ENCODE results near the gene RUNX2. TPM values are rescaled to one million over a fixed set of nuclear protein-coding genes. Genes with fewer than 3 reads are reported as not detected.

Gene RUNX2
- total RNA-seq, 4 donors from 2014 or later: 1.00 to 8.1 (median 3.6) TPM

- TF ChIP-seq EP300 (IDR thresholded peaks at IDR 0.05; ENCODE audit: low read depth) (no peak), POLR2A (IDR thresholded peaks at IDR 0.05) (no peak), POLR2AphosphoS5 (IDR thresholded peaks at IDR 0.05) (no peak), CTCF (IDR thresholded peaks at IDR 0.05) (no peak)
- Histone ChIP-seq H3K4me1 (peaks cover 0 to 6% (median 2%) of the 10 kb centered on the region in 4 donors), H3K9me3 (no peaks in the 10 kb centered on the region), H3K4me3 (no peak overlapping the region), H3K27ac (peak overlapping the region in 2 of 4 donors; percentile 31 to 36), H3K36me3 (no peaks in the 10 kb centered on the region), H3K27me3 (no peaks in the 10 kb centered on the region)
- in situ Hi-C loops (cut with MboI; ENCODE audit: low pct_ligation_motif_present in 1 of 4, low pct_unique_long_range_greater_than_20kb in 1 of 4, low sequenced_read_pairs in 3 of 4) (loop anchor here (5.0 to 25.0 kb wide), 8 partner anchors 272 to 1235 kb away; no protein-coding TSS in a partner anchor), intact Hi-C loops (cut with DNase I; ENCODE audit: low total_unique reads) (loop anchor here (5.0 to 10.0 kb wide), 2 partner anchors 288 to 1055 kb away; no protein-coding TSS in a partner anchor)
- WGBS, 2 donors (ENCODE audit: low coverage in 1 of 2): 60 to 75% methylated on average over 4 to 6 of the region's 6 CpGs
- no peak for DNase-seq
Observed at GRCh38 chr6:45709781-45710220, 381.7 kb downstream of the RUNX2 start.

- Histone ChIP-seq H3K4me3 (no peak overlapping the region), H3K36me3 (no peaks in the 10 kb centered on the region), H3K27me3 (no peaks in the 10 kb centered on the region), H3K4me1 (peaks cover 0 to 7% (median 2%) of the 10 kb centered on the region in 4 donors), H3K9me3 (no peaks in the 10 kb centered on the region), H3K27ac (peak overlapping the region in 3 of 4 donors; percentile 7 to 36 (median 31))
- 67 to 77% methylated on average over 1 to 5 of the region's 5 CpGs for WGBS, 2 donors (ENCODE audit: low coverage in 1 of 2)
- in situ Hi-C loops (cut with MboI; ENCODE audit: low pct_ligation_motif_present in 1 of 4, low pct_unique_long_range_greater_than_20kb in 1 of 4, low sequenced_read_pairs in 3 of 4) (loop anchor here (5.0 to 25.0 kb wide), 8 partner anchors 273 to 1236 kb away; no protein-coding TSS in a partner anchor), intact Hi-C loops (cut with DNase I; ENCODE audit: low total_unique reads) (loop anchor here (5.0 to 10.0 kb wide), 2 partner anchors 288 to 1056 kb away; no protein-coding TSS in a partner anchor)
- TF ChIP-seq CTCF (IDR thresholded peaks at IDR 0.05): no peak
- no peak for TF ChIP-seq EP300 (IDR thresholded peaks at IDR 0.05; ENCODE audit: low read depth)
- no peak for TF ChIP-seq POLR2AphosphoS5 (IDR thresholded peaks at IDR 0.05)
- TF ChIP-seq POLR2A (IDR thresholded peaks at IDR 0.05): no peak
- peak; percentile 74 for DNase-seq
Observed at GRCh38 chr6:45710304-45710821, 382.2 kb downstream of the RUNX2 start.

- H3K9me3 ChIP-seq: no peaks in the 10 kb centered on the region
- in situ Hi-C loops (cut with MboI; ENCODE audit: low pct_ligation_motif_present in 1 of 4, low pct_unique_long_range_greater_than_20kb in 1 of 4, low sequenced_read_pairs in 3 of 4): loop anchor here (5.0 to 25.0 kb wide), 8 partner anchors 275 to 1237 kb away; no protein-coding TSS in a partner anchor
- no peak overlapping the region for H3K27ac ChIP-seq
- H3K4me1 ChIP-seq: peaks cover 0 to 7% (median 2%) of the 10 kb centered on the region in 4 donors
- H3K36me3 ChIP-seq: no peaks in the 10 kb centered on the region
- H3K4me3 ChIP-seq: no peak overlapping the region
- DNase-seq: no peak
- TF ChIP-seq POLR2A (IDR thresholded peaks at IDR 0.05) (no peak), EP300 (IDR thresholded peaks at IDR 0.05; ENCODE audit: low read depth) (no peak), POLR2AphosphoS5 (IDR thresholded peaks at IDR 0.05) (no peak), CTCF (IDR thresholded peaks at IDR 0.05) (no peak)
- WGBS, 2 donors (ENCODE audit: low coverage in 1 of 2): 78 to 89% methylated on average over 3 to 11 of the region's 11 CpGs
- intact Hi-C loops (cut with DNase I; ENCODE audit: low total_unique reads): loop anchor here (5.0 to 10.0 kb wide), 2 partner anchors 290 to 1057 kb away; no protein-coding TSS in a partner anchor
- H3K27me3 ChIP-seq: no peaks in the 10 kb centered on the region
Observed at GRCh38 chr6:45712076-45712475, 383.9 kb downstream of the RUNX2 start.

GRCh38 chr6:45712786-45713185 lies 384.7 kb downstream of the RUNX2 start:
- WGBS, 2 donors (ENCODE audit: low coverage in 1 of 2): 78 to 82% methylated on average over 1 to 2 of the region's 2 CpGs
- H3K27ac ChIP-seq: no peak overlapping the region
- in situ Hi-C loops (cut with MboI; ENCODE audit: low pct_ligation_motif_present in 1 of 4, low pct_unique_long_range_greater_than_20kb in 1 of 4, low sequenced_read_pairs in 3 of 4): loop anchor here (5.0 to 25.0 kb wide), 8 partner anchors 275 to 1238 kb away; no protein-coding TSS in a partner anchor
- intact Hi-C loops (cut with DNase I; ENCODE audit: low total_unique reads): loop anchor here (5.0 to 10.0 kb wide), 2 partner anchors 290 to 1058 kb away; no protein-coding TSS in a partner anchor
- no peak overlapping the region for H3K4me3 ChIP-seq
- no peak for DNase-seq
- no peaks in the 10 kb centered on the region for H3K27me3 ChIP-seq
- TF ChIP-seq CTCF (IDR thresholded peaks at IDR 0.05) (no peak), POLR2AphosphoS5 (IDR thresholded peaks at IDR 0.05) (no peak), EP300 (IDR thresholded peaks at IDR 0.05; ENCODE audit: low read depth) (no peak), POLR2A (IDR thresholded peaks at IDR 0.05) (no peak)
- no peaks in the 10 kb centered on the region for H3K9me3 ChIP-seq
- peaks cover 0 to 7% (median 2%) of the 10 kb centered on the region in 4 donors for H3K4me1 ChIP-seq
- no peaks in the 10 kb centered on the region for H3K36me3 ChIP-seq
